GM12801 (cell line): Measurements from ENCODE around the gene CACNA1G.

ENCODE experiments used
- CTCF ChIP-seq: IDR thresholded peaks from one replicate; pipeline ENCODE4 v1.5.1; 2011; ENCODE audit warnings: control low read depth; ENCODE audit not compliant: insufficient read length; ENCODE audit errors: extremely low read depth

The CACNA1G gene

GRCh38 chr17:50518384-50519023 lies 42.0 kb upstream of the CACNA1G start:
- TF ChIP-seq CTCF = no peak

- TF ChIP-seq CTCF = no peak
These were observed 41.2 kb upstream of the CACNA1G start for GRCh38 chr17:50519141-50519834.

- no peak for TF ChIP-seq CTCF
These were observed 40.0 kb upstream of the CACNA1G start for GRCh38 chr17:50520483-50520882.

- TF ChIP-seq CTCF = no peak
These were observed 39.0 kb upstream of the CACNA1G start for GRCh38 chr17:50521514-50521913.

- no peak for TF ChIP-seq CTCF
These were observed 37.7 kb upstream of the CACNA1G start for GRCh38 chr17:50522766-50523165.

DNA sequence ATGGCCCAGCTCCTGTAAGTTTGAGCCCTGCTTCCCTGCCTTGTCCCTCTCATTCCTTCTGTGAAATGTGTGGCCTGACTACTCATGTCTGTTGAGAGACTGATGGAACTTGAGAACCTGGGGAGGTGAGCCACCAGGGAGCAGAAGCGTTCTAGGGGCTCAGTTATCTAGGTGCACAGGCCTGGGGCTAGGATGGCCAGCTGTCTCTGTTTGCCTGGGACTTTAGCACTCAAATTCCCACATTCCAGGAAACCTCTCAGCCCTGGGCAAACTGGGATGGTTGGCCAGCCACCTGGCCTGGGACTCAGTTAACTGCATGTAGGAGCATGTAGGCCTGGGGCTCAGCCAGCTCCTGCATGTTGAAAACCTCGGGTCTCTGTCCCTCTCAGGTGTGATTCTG lies 37.3 kb upstream of the CACNA1G start:
- no peak for TF ChIP-seq CTCF

DNA sequence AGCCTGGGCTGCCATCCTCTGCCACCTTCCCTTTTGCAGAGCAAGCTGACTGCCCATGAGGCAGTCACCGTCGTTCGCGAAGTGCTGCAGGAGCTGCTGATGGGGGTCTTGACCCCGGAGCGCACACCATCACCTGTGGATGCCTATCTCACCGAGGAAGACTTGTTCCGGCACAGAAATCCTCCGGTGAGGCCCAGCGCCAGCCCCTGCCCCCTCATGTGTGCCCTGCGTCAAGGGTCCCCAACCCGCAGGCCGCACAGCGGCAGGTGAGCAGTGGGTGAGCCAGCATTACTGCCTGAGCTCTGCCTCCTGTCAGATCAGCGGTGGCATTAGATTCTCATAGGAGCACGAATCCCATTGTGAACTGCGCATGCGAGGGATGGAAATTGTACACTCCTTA lies 35.7 kb upstream of the CACNA1G start:
- no peak for TF ChIP-seq CTCF
